Measurements from ENCODE around the gene GP1BB. TPM values are rescaled to one million over a fixed set of nuclear protein-coding genes. Genes with fewer than 3 reads are reported as not detected.
A peak's percentile ranks its signal among the peaks of the same experiment; 100 is the strongest.

The GP1BB gene
- total and polyA plus RNA-seq, 11 donors, result 1.4 to 52.2 (median 10.7) TPM; not detected in 3

DNA sequence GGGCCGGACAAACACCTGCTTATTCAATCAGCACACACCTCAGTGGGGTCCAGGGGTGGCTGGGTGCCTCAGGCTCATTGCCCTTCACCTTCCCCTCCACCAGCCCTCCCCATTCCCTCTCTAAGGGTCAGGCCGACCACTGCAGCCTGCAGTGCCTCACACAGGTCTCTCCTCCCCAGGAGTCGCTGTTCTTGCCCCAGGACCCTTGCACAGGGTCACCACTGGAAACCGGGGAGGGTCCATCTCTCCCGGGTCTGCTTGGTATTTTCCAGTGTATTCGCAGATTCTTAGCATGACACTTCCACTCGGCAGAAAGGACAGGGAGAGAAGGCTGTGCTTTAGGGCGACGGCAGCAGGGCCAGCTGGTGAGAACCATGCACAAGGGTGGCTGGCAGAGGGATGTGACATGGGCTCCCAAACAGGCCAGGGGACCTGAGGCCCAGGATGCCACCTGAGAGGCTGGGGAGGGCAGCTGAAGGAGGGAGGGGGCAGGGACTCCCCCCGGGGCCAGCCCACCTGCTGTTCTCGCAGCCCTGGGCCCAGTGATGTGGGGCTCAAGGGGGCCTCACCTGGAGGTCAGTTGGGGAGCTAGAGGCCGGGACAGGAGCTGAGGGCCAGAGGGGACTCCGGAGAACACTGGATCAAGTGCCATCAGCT, 21.1 kb downstream of the GP1BB start:
- intact Hi-C loops (cut with DNase I), result loop anchor here in 1 of 10 donors (5.0 kb wide), 1 partner anchor 108 kb away; the partner anchor contains the start of genes GNB1L and RTL10
- DNase-seq (no peak), ATAC-seq (no peak)
- Histone ChIP-seq H3K36me3 (no peaks in the 10 kb centered on the region), H3K9me3 (no peaks in the 10 kb centered on the region), H3K27me3 (no peaks in the 10 kb centered on the region), H3K4me3 (no peak overlapping the region), H3K27ac (peak overlapping the region in 8 of 12 donors; percentile 15 to 80 (median 54)), H3K4me1 (peaks cover 0 to 23% (median 11%) of the 10 kb centered on the region in 12 donors)
- TF ChIP-seq POLR2A (IDR thresholded peaks at IDR 0.05), result no peak
- TF ChIP-seq, protein P1, sequence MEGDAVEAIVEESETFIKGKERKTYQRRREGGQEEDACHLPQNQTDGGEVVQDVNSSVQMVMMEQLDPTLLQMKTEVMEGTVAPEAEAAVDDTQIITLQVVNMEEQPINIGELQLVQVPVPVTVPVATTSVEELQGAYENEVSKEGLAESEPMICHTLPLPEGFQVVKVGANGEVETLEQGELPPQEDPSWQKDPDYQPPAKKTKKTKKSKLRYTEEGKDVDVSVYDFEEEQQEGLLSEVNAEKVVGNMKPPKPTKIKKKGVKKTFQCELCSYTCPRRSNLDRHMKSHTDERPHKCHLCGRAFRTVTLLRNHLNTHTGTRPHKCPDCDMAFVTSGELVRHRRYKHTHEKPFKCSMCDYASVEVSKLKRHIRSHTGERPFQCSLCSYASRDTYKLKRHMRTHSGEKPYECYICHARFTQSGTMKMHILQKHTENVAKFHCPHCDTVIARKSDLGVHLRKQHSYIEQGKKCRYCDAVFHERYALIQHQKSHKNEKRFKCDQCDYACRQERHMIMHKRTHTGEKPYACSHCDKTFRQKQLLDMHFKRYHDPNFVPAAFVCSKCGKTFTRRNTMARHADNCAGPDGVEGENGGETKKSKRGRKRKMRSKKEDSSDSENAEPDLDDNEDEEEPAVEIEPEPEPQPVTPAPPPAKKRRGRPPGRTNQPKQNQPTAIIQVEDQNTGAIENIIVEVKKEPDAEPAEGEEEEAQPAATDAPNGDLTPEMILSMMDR (IDR thresholded peaks at IDR 0.05), result no peak
- WGBS, 4 donors, result 85 to 91% (median 86%) methylated on average over 13 of the region's 13 CpGs

DNA sequence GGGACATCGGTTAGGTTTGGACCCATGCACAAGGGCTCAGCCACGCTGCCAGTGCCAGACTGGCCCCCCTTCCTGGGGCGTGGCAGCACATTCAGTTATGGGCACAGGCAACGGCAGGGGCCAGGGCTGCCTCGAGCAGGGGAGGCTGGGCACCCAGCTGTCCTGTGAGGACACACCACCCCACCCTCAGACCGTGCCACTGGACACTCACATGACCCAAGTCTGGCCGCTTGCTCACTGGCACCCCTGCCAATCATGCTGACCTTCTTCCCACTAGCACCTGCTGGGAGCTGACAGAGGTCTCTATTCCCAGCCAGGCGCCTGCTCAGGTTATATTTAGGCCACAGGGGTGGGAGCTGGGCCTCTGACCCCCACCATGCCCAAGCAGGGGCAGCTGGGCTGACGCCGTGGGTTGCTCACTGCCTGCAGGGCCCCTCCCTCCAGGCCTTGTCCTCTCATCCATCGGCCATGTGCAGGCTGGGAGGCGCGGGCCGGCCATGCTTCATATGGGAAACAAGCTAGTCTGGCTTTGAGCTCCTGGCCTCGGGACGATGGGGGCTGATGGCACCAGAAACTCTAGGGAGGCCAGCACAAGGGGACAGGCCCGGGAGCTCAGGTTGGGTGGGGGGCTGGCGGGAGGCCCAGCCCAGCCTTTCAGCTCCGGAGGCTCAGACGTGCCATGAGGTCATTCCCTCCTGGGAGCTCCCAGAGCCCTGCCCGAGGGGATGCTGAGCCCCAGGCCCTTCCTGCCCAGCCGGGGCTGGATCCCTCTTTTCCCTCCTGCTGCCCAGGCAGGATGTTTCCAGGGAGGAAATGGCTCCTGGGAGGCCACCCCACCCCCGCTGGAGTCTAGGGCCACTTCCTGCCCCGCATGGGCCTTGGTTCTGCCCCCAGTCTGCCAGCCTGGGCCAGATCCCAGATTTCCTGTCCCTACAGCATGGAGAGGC, 22.1 kb downstream of the GP1BB start:
- Histone ChIP-seq H3K9me3 (no peaks in the 10 kb centered on the region), H3K4me3 (no peak overlapping the region), H3K27ac (peak overlapping the region in 9 of 12 donors; percentile 6 to 80 (median 46)), H3K27me3 (peaks cover 0 to 6% (median 0%) of the 10 kb centered on the region in 9 donors), H3K36me3 (no peaks in the 10 kb centered on the region), H3K4me1 (peaks cover 0 to 23% (median 11%) of the 10 kb centered on the region in 12 donors)
- WGBS, 4 donors, result 44 to 65% (median 48%) methylated on average over 13 to 24 of the region's 24 CpGs
- intact Hi-C loops (cut with DNase I), result loop anchor here in 1 of 10 donors (5.0 kb wide), 1 partner anchor 107 kb away; the partner anchor contains the start of genes GNB1L and RTL10
- peak; percentile 87 to 95 (median 92) for ATAC-seq
- TF ChIP-seq POLR2A (IDR thresholded peaks at IDR 0.05), result no peak
- peak; percentile 75 to 92 (median 78) for DNase-seq

DNA sequence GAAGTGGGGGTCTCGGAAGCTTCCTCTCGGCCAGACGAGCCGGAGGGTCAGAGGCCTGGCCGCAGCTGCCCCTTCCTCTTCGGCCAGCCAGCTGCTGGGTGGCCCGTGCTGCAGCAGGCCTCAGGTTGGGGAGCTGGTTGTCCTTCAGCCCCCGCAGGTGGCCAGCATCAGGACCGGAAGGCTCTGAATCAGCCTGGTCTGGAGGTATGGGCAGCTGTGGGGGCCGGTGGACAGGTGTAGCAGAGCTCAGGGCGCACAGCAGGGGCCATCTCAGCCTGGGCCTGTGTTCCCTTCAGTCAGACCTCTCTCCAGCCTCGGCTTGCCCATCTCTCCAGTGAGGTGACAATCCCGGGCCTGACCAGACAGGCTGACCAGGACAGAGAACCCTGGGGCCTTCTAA, 23.4 kb downstream of the GP1BB start:
- DNase-seq (no peak), ATAC-seq (no peak)
- no peak for TF ChIP-seq POLR2A (IDR thresholded peaks at IDR 0.05)
- H3K36me3 ChIP-seq, result no peaks in the 10 kb centered on the region
- no peak overlapping the region for H3K4me3 ChIP-seq
- H3K27ac ChIP-seq, result no peak overlapping the region
- no peaks in the 10 kb centered on the region for H3K9me3 ChIP-seq
- H3K4me1 ChIP-seq, result peaks cover 0 to 23% (median 11%) of the 10 kb centered on the region in 12 donors
- 85 to 91% (median 89%) methylated on average over 3 to 13 of the region's 13 CpGs for WGBS, 4 donors
- peaks cover 0 to 14% (median 0%) of the 10 kb centered on the region in 9 donors for H3K27me3 ChIP-seq
- intact Hi-C loops (cut with DNase I), result loop anchor here in 1 of 10 donors (5.0 kb wide), 1 partner anchor 106 kb away; the partner anchor contains the start of genes GNB1L and RTL10

DNA sequence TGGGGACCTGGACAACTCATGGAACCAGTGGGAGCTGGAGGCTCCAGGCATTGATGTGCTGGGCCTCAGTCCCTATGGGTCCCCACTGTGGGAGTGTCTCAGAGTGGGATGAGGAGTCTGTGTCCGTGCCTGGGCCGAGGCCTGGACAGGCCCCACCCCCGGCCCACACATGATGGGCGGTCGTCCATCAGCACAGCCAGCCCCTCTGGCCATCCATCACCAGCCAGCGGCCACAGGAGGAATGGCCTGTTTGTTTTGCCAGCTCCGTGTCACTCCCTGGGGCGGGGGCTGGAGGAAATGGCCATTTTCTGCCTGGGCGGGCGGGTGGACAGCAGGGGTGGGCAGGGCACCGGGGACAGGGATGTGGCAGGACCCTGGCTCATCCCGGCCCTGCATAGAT, 24.2 kb downstream of the GP1BB start:
- TF ChIP-seq, protein P1 (IDR thresholded peaks at IDR 0.05), result no peak
- no peak for TF ChIP-seq POLR2A (IDR thresholded peaks at IDR 0.05)
- intact Hi-C loops (cut with DNase I), result loop anchor here in 1 of 10 donors (5.0 kb wide), 1 partner anchor 105 kb away; the partner anchor contains the start of genes GNB1L and RTL10
- ATAC-seq (no peak), DNase-seq (no peak)
- peaks cover 0 to 18% (median 0%) of the 10 kb centered on the region in 9 donors for H3K27me3 ChIP-seq
- H3K27ac ChIP-seq, result no peak overlapping the region
- H3K4me1 ChIP-seq, result peaks cover 0 to 23% (median 11%) of the 10 kb centered on the region in 12 donors
- no peaks in the 10 kb centered on the region for H3K9me3 ChIP-seq
- no peak overlapping the region for H3K4me3 ChIP-seq
- 86 to 96% (median 89%) methylated on average over 9 to 12 of the region's 12 CpGs for WGBS, 4 donors
- no peaks in the 10 kb centered on the region for H3K36me3 ChIP-seq
